Measurements from ENCODE around the gene EFNA4. TPM values are rescaled to one million over a fixed set of nuclear protein-coding genes. Genes with fewer than 3 reads are reported as not detected.
A peak's percentile ranks its signal among the peaks of the same experiment; 100 is the strongest.

Gene EFNA4
- total RNA-seq, 2 donors from 2014 or later: 1.9 to 2.8 TPM

- Histone ChIP-seq H3K4me1 (ENCODE audit: control insufficient read depth in 1 of 2, low read depth in 2 of 2) (peaks cover 29 to 44% of the 10 kb centered on the region in 2 donors), H3K4me3 (peak overlapping the region; percentile 72), H3K27ac (no peak overlapping the region), H3K36me3 (no peaks in the 10 kb centered on the region), H3K9me3 (no peaks in the 10 kb centered on the region), H3K27me3 (replicated peaks; ENCODE audit: insufficient read depth) (peaks cover 26% of the 10 kb centered on the region)
- DNase-seq (ENCODE audit: low spot score): no peak
- no peak for ATAC-seq (ENCODE audit: insufficient number of reproducible peaks, low FRiP score, low read depth)
- TF ChIP-seq CTCF (IDR thresholded peaks at IDR 0.05): no peak
These were observed 15.6 kb downstream of the EFNA4 start for GRCh38 chr1:155079210-155079486.

GRCh38 chr1:155079487-155080311 is 16.2 kb downstream of the EFNA4 start:
- TF ChIP-seq CTCF (IDR thresholded peaks at IDR 0.05): no peak
- peak overlapping the region; percentile 72 for H3K4me3 ChIP-seq

GRCh38 chr1:155080312-155081228 is 17.0 kb downstream of the EFNA4 start:
- ATAC-seq (ENCODE audit: insufficient number of reproducible peaks, low FRiP score, low read depth) (no peak), DNase-seq (ENCODE audit: low spot score) (no peak)
- Histone ChIP-seq H3K27me3 (replicated peaks; ENCODE audit: insufficient read depth) (peaks cover 26% of the 10 kb centered on the region), H3K36me3 (no peaks in the 10 kb centered on the region), H3K4me1 (ENCODE audit: control insufficient read depth in 1 of 2, low read depth in 2 of 2) (peaks cover 32 to 51% of the 10 kb centered on the region in 2 donors), H3K9me3 (no peaks in the 10 kb centered on the region), H3K4me3 (peak overlapping the region; percentile 30), H3K27ac (peak overlapping the region in 1 of 2 donors; percentile 9)
- TF ChIP-seq CTCF (IDR thresholded peaks at IDR 0.05): no peak

More at GRCh38 chr1:155079487-155080311, 16.2 kb downstream of the EFNA4 start:
- Histone ChIP-seq H3K27me3 (replicated peaks; ENCODE audit: insufficient read depth) (peaks cover 26% of the 10 kb centered on the region), H3K27ac (peak overlapping the region in 1 of 2 donors; percentile 9), H3K4me1 (ENCODE audit: control insufficient read depth in 1 of 2, low read depth in 2 of 2) (peaks cover 32 to 49% of the 10 kb centered on the region in 2 donors), H3K36me3 (no peaks in the 10 kb centered on the region), H3K9me3 (no peaks in the 10 kb centered on the region)
- no peak for DNase-seq (ENCODE audit: low spot score)
- no peak for ATAC-seq (ENCODE audit: insufficient number of reproducible peaks, low FRiP score, low read depth)

- H3K27me3 ChIP-seq (replicated peaks; ENCODE audit: insufficient read depth): peaks cover 26% of the 10 kb centered on the region
- DNase-seq (ENCODE audit: low spot score) (no peak), ATAC-seq (ENCODE audit: insufficient number of reproducible peaks, low FRiP score, low read depth) (no peak)
- H3K27ac ChIP-seq: peak overlapping the region in 1 of 2 donors; percentile 44
- TF ChIP-seq CTCF (IDR thresholded peaks at IDR 0.05): no peak
- peaks cover 32 to 55% of the 10 kb centered on the region in 2 donors for H3K4me1 ChIP-seq (ENCODE audit: control insufficient read depth in 1 of 2, low read depth in 2 of 2)
- H3K4me3 ChIP-seq: peak overlapping the region; percentile 48
- no peaks in the 10 kb centered on the region for H3K36me3 ChIP-seq
- H3K9me3 ChIP-seq: no peaks in the 10 kb centered on the region
These were observed 18.1 kb downstream of the EFNA4 start for GRCh38 chr1:155081472-155082300.

Data from thoracic aorta (tissue), 2 donors.